Erythroblast (primary cell): ENCODE results near the gene RFNG.

Source experiments
- DNase-seq, 2 experiments: peaks; one replicate each; lab custom pipeline; 2025; lab: John Stamatoyannopoulos, UW
- GATA1 ChIP-seq: IDR thresholded peaks from 2 replicates; pipeline ENCODE4 v1.6.1; 2011; ENCODE audit warnings: low read depth, mild to moderate bottlenecking, control low read depth, low read length, moderate library complexity
- POLR2A ChIP-seq: IDR thresholded peaks from 2 replicates; pipeline ENCODE4 v1.6.1; 2011; ENCODE audit warnings: mild to moderate bottlenecking, low read length

Gene RFNG

GRCh38 chr17:82053556-82054263 lies 2.1 kb upstream of the RFNG start:
- TF ChIP-seq POLR2A (no peak), GATA1 (no peak)
- DNase-seq: no peak

DNA sequence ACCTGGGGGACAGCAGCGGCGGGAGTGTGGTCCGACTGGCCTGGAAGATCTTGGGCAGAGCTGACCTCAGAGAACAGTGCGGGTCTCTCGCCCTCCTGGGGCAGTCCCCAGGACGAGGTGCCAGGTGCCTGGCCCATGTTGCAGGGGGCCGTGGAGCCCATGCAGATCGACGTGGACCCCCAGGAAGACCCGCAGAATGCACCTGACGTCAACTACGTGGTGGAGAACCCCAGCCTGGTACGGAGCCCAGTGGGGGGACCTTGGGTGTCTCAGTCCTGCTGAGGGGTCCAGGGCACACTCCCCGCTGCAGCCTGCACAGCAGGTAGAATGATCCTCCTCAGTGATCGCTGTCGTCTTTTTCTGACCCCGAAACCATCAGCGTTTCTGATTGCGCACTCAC lies 1.5 kb upstream of the RFNG start:
- DNase-seq: no peak
- no peak for TF ChIP-seq GATA1
- no peak for TF ChIP-seq POLR2A

DNA sequence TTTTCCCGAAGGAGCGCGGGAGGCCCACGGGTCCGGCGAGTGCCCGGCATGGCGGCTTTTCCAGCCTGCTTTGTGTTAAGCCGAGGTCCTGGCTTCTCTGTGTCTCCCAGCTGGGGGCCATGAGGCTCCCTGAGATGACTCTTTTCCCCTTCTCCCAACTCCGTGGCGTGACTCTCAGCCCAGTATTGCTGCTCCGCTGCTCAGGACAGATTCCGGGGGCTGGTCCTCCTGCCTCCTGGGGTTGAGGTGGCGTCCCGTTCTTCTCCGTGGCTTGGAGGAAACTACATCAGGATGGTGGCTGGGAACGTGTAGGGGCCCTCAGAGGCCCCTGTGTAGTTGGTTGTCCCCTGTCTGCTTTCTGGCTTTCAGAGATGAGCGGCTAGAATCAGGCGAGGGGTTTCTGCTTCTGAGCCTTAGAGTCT lies 1.0 kb upstream of the RFNG start:
- no peak for DNase-seq
- TF ChIP-seq POLR2A (no peak), GATA1 (no peak)

- TF ChIP-seq POLR2A: no peak
- no peak for TF ChIP-seq GATA1
- DNase-seq: peak; percentile 49 to 50
Observed at GRCh38 chr17:82050761-82051641, 610 bp downstream of the RFNG start.

DNA sequence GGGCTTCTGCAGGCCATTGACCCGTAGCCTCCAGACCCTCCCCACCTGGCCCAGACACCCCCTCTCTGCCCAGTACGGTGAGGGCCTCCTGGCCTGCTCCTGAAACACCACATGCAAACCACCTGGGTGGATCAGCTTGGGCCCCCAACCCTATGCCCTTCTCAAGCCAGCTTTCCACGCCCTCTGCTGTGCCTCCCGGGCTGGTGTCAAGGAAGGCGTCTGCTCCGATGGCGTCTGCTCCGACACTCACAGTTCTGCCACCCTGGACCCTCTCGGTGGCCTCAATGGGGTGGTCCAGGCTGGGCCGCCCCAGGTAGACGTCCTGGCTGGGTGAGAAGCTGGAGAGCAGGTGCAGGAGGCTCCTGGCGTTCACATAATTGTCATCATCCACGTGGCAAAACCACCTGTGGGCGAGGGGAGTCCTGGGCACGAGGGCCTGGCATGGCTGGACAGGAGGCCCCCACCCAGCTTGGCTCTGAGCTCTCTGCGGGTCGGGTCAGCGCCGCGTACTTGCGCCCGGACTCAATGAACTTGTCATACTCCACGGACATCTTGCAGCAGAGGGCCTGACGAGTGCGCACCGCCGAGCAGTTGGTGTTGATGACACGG lies 1.4 kb downstream of the RFNG start:
- TF ChIP-seq POLR2A: no peak
- no peak for TF ChIP-seq GATA1
- no peak for DNase-seq

- TF ChIP-seq POLR2A (no peak), GATA1 (no peak)
- no peak for DNase-seq
Observed at GRCh38 chr17:82049521-82049971, 2.1 kb downstream of the RFNG start.

DNA sequence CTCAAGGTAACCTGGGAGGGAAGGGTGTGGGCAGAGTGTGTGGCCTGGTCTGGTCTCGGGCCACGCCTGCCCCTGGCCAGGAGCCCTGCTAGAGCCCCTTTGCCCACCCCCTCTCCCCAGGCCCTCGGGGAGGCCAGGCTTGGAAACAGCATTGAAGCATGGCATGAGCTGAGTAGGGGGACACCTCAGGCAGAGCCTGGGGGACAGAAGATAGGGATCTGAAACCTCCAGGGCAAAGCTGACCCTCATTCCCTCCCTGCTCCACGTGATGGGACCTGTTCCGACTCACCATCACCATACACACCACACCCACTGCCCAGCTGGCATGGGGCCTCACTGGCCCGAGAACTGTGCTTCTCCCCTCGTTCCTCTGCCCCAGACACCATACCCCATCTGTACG lies 2.5 kb downstream of the RFNG start:
- no peak for TF ChIP-seq GATA1
- TF ChIP-seq POLR2A: no peak
- no peak for DNase-seq

DNA sequence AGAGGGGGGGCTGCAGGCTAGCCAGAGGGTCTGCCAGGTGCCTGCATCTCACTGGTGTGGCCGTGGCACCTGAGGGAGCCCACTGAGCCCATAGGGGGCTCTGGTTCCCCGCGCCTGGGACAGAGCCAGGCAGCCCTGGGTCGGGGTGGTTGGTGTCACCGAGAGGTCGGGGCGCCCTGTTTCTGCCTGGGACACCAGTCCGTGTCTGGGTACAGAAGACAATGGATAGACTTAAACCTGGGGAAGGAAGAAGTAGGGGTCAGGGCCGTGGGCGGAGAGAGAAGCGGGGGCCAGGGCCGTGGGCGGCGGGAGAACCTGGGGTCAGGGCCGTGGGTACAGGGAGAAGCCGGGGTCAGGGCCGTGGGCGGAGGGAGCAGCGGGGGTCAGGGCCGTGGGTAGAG lies 3.0 kb downstream of the RFNG start:
- no peak for TF ChIP-seq POLR2A
- TF ChIP-seq GATA1: no peak

DNA sequence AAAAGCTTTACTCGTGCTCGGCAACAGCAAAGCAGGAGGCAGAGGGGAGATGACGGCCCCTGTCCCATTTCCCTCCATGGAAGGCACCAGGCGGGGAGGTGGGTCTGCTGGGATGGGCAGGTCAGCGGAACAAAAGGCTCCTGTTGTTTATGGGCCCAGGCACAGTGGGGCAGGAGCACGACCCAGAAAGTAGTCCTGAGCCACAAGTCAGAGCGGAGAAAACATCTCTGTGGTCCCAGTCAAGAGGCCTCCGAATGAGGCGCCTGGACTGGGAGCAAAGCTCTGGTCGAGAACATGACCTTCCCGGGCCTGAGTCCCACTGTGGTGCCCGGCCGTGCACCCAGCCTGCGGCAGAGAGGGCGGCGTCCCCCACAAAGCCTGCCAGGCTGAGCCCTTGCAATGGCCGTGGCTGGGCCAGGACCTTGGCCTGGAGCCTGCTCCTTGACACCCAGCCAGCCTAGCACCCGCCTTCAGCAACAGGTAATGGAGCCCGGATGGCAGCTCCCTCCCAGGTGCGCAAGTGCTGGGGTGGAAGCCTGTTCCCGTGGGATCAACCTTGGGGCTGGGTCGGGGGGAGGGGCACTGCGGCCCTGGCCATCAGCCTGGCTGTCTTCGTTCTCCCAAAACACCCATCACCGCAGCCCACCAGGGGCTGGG lies 3.6 kb downstream of the RFNG start:
- no peak for DNase-seq
- TF ChIP-seq GATA1 (no peak), POLR2A (no peak)

More for the DNA sequence above, 3.0 kb downstream of the RFNG start:
- DNase-seq: no peak

DNA sequence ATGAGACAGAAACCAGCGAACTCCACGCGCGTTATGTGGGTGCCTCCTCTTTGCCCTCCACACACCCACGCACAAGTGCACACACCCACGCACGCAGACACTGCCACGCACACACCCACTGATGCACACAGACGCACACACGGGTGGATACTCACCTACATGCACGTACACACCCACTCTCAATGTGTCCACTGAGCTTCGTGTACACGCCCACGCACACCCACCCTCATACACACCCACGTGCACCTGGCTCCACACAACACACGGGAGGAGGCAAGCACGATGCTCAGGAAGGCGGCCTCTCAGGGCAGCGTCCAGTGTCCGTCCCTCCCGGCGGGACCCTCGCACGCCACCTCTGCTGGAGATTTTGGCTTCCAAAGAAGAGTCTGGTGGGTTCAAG lies 4.2 kb downstream of the RFNG start:
- no peak for TF ChIP-seq GATA1
- no peak for TF ChIP-seq POLR2A

DNA sequence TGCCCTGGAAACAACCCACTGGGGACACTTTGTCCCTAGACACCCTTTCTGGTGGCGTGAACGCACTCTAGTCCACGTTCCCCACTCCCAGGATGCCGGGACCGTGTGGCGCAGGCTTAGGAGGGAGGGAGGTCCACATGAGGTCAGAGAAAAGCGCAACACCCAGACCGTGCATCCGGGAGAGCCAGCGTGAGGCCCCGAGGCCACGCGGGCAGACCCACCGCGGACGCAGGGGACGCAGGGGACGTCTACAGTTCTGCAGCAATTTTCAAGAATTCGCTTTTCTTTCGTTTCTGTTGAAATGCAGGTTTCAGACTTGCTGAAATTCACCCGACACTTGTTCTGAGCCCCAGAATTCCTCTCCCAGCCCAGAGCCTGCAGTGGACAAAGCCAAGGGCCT lies 4.7 kb downstream of the RFNG start:
- no peak for TF ChIP-seq GATA1
- no peak for TF ChIP-seq POLR2A

More for the DNA sequence above, 4.2 kb downstream of the RFNG start:
- DNase-seq: no peak

GRCh38 chr17:82045936-82046484 lies 5.6 kb downstream of the RFNG start:
- DNase-seq: no peak
- TF ChIP-seq GATA1 (no peak), POLR2A (no peak)

More for the DNA sequence above, 4.7 kb downstream of the RFNG start:
- no peak for DNase-seq

DNA sequence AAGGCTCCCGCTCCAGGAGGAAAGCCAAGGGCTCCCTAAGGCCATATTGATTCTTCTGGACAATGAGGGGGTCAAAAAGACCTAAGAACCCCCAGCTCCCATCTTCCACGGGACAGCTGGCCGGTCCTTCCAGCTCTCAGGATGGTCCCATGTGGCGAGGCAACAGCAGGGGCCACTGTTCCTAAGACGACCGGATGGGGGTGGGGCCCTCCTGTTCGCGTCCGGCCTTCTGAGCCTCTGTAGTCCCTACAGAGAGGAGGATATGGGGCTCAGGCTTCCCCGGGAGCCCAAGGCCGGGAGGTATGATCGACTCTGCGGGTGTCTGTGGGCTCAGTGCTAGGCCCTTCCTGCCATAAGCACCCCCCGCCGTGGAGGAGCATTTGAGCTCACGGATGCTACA lies 8.1 kb downstream of the RFNG start:
- no peak for TF ChIP-seq POLR2A
- no peak for TF ChIP-seq GATA1
- no peak for DNase-seq
